HEK293 (cell line): ENCODE data around the gene HPGD.

ENCODE experiments used
- BCL6B ChIP-seq: fragments of 450-650 bp; formaldehyde crosslinking; IDR thresholded peaks from 2 replicates; pipeline ENCODE4 v1.5.1; 2017; ENCODE audit warnings: missing biosample characterization, missing genetic modification characterization
- ZNF155 ChIP-seq: fragments of 450-650 bp; formaldehyde crosslinking; IDR thresholded peaks from 2 replicates; pipeline ENCODE4 v1.5.1; 2016; ENCODE audit warnings: missing biosample characterization, missing genetic modification characterization
- ZNF629 ChIP-seq: fragments of 450-650 bp; formaldehyde crosslinking; IDR thresholded peaks from 2 replicates; pipeline ENCODE4 v1.5.1; 2017; ENCODE audit warnings: missing biosample characterization, missing genetic modification characterization
- ZNF677 ChIP-seq: fragments of 450-650 bp; IDR thresholded peaks from 2 replicates; pipeline ENCODE4 v1.5.0; 2018; ENCODE audit warnings: missing biosample characterization, mild to moderate bottlenecking, missing genetic modification characterization, moderate library complexity
- ZNF837 ChIP-seq: fragments of 450-650 bp; formaldehyde crosslinking; IDR thresholded peaks from 2 replicates; pipeline ENCODE4 v1.5.1; 2016; ENCODE audit warnings: missing biosample characterization, missing genetic modification characterization
- TF ChIP-seq, protein P1 (sequence below): fragments of 450-650 bp; formaldehyde crosslinking; IDR thresholded peaks from 2 replicates; pipeline ENCODE4 v1.5.1; 2016; ENCODE audit warnings: missing biosample characterization, missing genetic modification characterization

GRCh38 chr4:174495626-174496025 is 26.7 kb downstream of the HPGD start:
- TF ChIP-seq BCL6B (tag by site-specific recombination) = no peak
- TF ChIP-seq ZNF837 (tag by site-specific recombination) = no peak
- no peak for TF ChIP-seq ZNF629
- TF ChIP-seq, protein P1, sequence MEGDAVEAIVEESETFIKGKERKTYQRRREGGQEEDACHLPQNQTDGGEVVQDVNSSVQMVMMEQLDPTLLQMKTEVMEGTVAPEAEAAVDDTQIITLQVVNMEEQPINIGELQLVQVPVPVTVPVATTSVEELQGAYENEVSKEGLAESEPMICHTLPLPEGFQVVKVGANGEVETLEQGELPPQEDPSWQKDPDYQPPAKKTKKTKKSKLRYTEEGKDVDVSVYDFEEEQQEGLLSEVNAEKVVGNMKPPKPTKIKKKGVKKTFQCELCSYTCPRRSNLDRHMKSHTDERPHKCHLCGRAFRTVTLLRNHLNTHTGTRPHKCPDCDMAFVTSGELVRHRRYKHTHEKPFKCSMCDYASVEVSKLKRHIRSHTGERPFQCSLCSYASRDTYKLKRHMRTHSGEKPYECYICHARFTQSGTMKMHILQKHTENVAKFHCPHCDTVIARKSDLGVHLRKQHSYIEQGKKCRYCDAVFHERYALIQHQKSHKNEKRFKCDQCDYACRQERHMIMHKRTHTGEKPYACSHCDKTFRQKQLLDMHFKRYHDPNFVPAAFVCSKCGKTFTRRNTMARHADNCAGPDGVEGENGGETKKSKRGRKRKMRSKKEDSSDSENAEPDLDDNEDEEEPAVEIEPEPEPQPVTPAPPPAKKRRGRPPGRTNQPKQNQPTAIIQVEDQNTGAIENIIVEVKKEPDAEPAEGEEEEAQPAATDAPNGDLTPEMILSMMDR (tag by site-specific recombination) = no peak
- TF ChIP-seq ZNF155 (tag by site-specific recombination) = no peak
- TF ChIP-seq ZNF677 (tag by site-specific recombination) = no peak
